ENCODE measurements around the gene FAM162A.

The FAM162A gene

GRCh38 chr3:122395582-122395981, 11.6 kb downstream of the FAM162A start:
- Histone ChIP-seq H3K27ac (ENCODE audit: low read depth, low read length) (no peak overlapping the region), H3K9me2 (replicated peaks; ENCODE audit: control insufficient read depth, low read length) (no peaks in the 10 kb centered on the region), H3F3A (ENCODE audit: control insufficient read depth, insufficient read depth) (0 out of 2 replicates have a peak, but pooled peaks cover 2% of the 10 kb centered on the region), H3K4me1 (ENCODE audit: control insufficient read depth, low read length) (no peaks in the 10 kb centered on the region), H4K20me1 (ENCODE audit: control insufficient read depth, insufficient read depth, low read depth, low read length) (peaks cover 7% of the 10 kb centered on the region; the same call in 1 of the 2 replicates), H3K9me3 (ENCODE audit: control insufficient read depth, insufficient read depth, low read length) (no peaks in the 10 kb centered on the region), H3K27me3 (ENCODE audit: control insufficient read depth, low read length) (no peaks in the 10 kb centered on the region), H3K4me2 (ENCODE audit: low read length) (no peak overlapping the region), H3K36me3 (ENCODE audit: control insufficient read depth, low read length) (peaks cover 38% of the 10 kb centered on the region), H3K4me3 (ENCODE audit: low read length) (no peak overlapping the region), H3K79me2 (ENCODE audit: control insufficient read depth, low read length) (peaks cover 45% of the 10 kb centered on the region)
- TF ChIP-seq EZH2phosphoT487 (IDR thresholded peaks at IDR 0.05; ENCODE audit: borderline replicate concordance, low read length) (no peak), CTCF (IDR thresholded peaks at IDR 0.05; ENCODE audit: low read depth, low read length, poor library complexity, severe bottlenecking) (no peak)

- Histone ChIP-seq H3K4me3 (ENCODE audit: low read length) (no peak overlapping the region), H3K79me2 (ENCODE audit: control insufficient read depth, low read length) (peaks cover 43% of the 10 kb centered on the region), H3K36me3 (ENCODE audit: control insufficient read depth, low read length) (peaks cover 37% of the 10 kb centered on the region), H4K20me1 (ENCODE audit: control insufficient read depth, insufficient read depth, low read depth, low read length) (peaks cover 7% of the 10 kb centered on the region; the same call in 1 of the 2 replicates), H3K9me3 (ENCODE audit: control insufficient read depth, insufficient read depth, low read length) (no peaks in the 10 kb centered on the region), H3K27ac (ENCODE audit: low read depth, low read length) (no peak overlapping the region), H3K4me2 (ENCODE audit: low read length) (no peak overlapping the region), H3F3A (ENCODE audit: control insufficient read depth, insufficient read depth) (0 out of 2 replicates have a peak, but pooled peaks cover 2% of the 10 kb centered on the region), H3K27me3 (ENCODE audit: control insufficient read depth, low read length) (no peaks in the 10 kb centered on the region), H3K9me2 (replicated peaks; ENCODE audit: control insufficient read depth, low read length) (no peaks in the 10 kb centered on the region), H3K4me1 (ENCODE audit: control insufficient read depth, low read length) (no peaks in the 10 kb centered on the region)
- TF ChIP-seq CTCF (IDR thresholded peaks at IDR 0.05; ENCODE audit: low read depth, low read length, poor library complexity, severe bottlenecking) (no peak), EZH2phosphoT487 (IDR thresholded peaks at IDR 0.05; ENCODE audit: borderline replicate concordance, low read length) (no peak)
Observed at GRCh38 chr3:122396511-122396910, 12.5 kb downstream of the FAM162A start.

- H3K4me2 ChIP-seq (ENCODE audit: low read length), result no peak overlapping the region
- H3K79me2 ChIP-seq (ENCODE audit: control insufficient read depth, low read length), result peaks cover 40% of the 10 kb centered on the region
- H3K27me3 ChIP-seq (ENCODE audit: control insufficient read depth, low read length), result no peaks in the 10 kb centered on the region
- TF ChIP-seq EZH2phosphoT487 (IDR thresholded peaks at IDR 0.05; ENCODE audit: borderline replicate concordance, low read length), result no peak
- TF ChIP-seq CTCF (IDR thresholded peaks at IDR 0.05; ENCODE audit: low read depth, low read length, poor library complexity, severe bottlenecking), result no peak
- no peak overlapping the region for H3K27ac ChIP-seq (ENCODE audit: low read depth, low read length)
- no peaks in the 10 kb centered on the region for H3K9me2 ChIP-seq (replicated peaks; ENCODE audit: control insufficient read depth, low read length)
- 0 out of 2 replicates have a peak, but pooled peaks cover 2% of the 10 kb centered on the region for H3F3A ChIP-seq (ENCODE audit: control insufficient read depth, insufficient read depth)
- no peak overlapping the region for H3K4me3 ChIP-seq (ENCODE audit: low read length)
- peaks cover 30% of the 10 kb centered on the region for H3K36me3 ChIP-seq (ENCODE audit: control insufficient read depth, low read length)
- H3K4me1 ChIP-seq (ENCODE audit: control insufficient read depth, low read length), result no peaks in the 10 kb centered on the region
- H4K20me1 ChIP-seq (ENCODE audit: control insufficient read depth, insufficient read depth, low read depth, low read length), result peaks cover 7% of the 10 kb centered on the region; the same call in 1 of the 2 replicates
- no peaks in the 10 kb centered on the region for H3K9me3 ChIP-seq (ENCODE audit: control insufficient read depth, insufficient read depth, low read length)
Observed at GRCh38 chr3:122397201-122397600, 13.2 kb downstream of the FAM162A start.

Measured in DOHH2 (cell line).